ENCODE measurements around the gene SUV39H1.

GRCh38 chrX:48736878-48737212 lies 40.3 kb downstream of the SUV39H1 start:
- TF ChIP-seq CTCF (IDR thresholded peaks at IDR 0.05) (no peak), POLR2A (IDR thresholded peaks at IDR 0.05) (no peak)

Data from uterus (tissue), 2 donors.